HepG2 (cell line): ENCODE results near the gene BMI1. TPM values are rescaled to one million over a fixed set of nuclear protein-coding genes. Genes with fewer than 3 reads are reported as not detected.

Experiments used
- ATAC-seq: fragments of 200-7000 bp; cut with Tn5 transposase; 3 replicates; pipeline ENCODE4 v1.9.1; 2020; ENCODE audit warnings: mild to moderate bottlenecking, moderate library complexity
- BruUV-seq: library from RNA; stranded (reverse); fragments of 400-500 nt; replicated peaks from 2 replicates; lab custom pipeline; 2021; lab: Mats Ljungman, UMichigan
- CTCF ChIA-PET: fragments of 300-600 bp; formaldehyde crosslinking; extraction: SDS; loops from one replicate; lab custom pipeline; 2021; ENCODE audit warnings: low total read pairs, inconsistent platforms, low intra/inter-chr PET ratio; lab: Yijun Ruan, JAX
- POLR2A ChIA-PET: fragments of 350-600 bp; sonication (Branson Sonifier 250); formaldehyde crosslinking; loops from one replicate; lab custom pipeline; 2020; ENCODE audit warnings: antibody characterized with exemption, inconsistent platforms; lab: Yijun Ruan, JAX
- DNase-seq: peaks from one replicate; pipeline ENCODE4 v3.0.0-alpha.2; 2015; ENCODE audit warnings: low spot score
- FAIRE-seq: peaks from 3 replicates; lab custom pipeline; 2011; peaks lifted over from hg19 to GRCh38; lab: Jason Lieb, UNC
- H2AFZ ChIP-seq: one replicate; pipeline ENCODE4 v1.6.1; 2011; ENCODE audit warnings: low read length, inconsistent platforms
- H3K27ac ChIP-seq: fragments of 300-600 bp; 3 replicates; pipeline ENCODE4 v1.8.0; 2011; ENCODE audit warnings: mixed run types, mild to moderate bottlenecking, mixed read lengths, low read length, inconsistent platforms; ENCODE audit not compliant: insufficient read depth; ENCODE audit errors: extremely low read length
- H3K27me3 ChIP-seq, 2 experiments: fragments of 200-600 bp in 1 of 2; 2 replicates in 1 of 2; 3 replicates in 1 of 2; pipeline versions ENCODE4 v1.6.0 to v1.8.0; 2011; ENCODE audit warnings: low read length in 2 of 2, mild to moderate bottlenecking in 2 of 2, moderate library complexity in 2 of 2, inconsistent platforms in 1 of 2; ENCODE audit not compliant: insufficient read depth in 2 of 2, control insufficient read depth in 1 of 2
- H3K36me3 ChIP-seq, 2 experiments: fragments of 200-600 bp in 1 of 2; replicated peaks in 1 of 2; 2 replicates in 1 of 2; 3 replicates in 1 of 2; pipeline versions ENCODE4 v1.5.1 to v1.8.0; 2011; ENCODE audit warnings: low read length in 2 of 2, inconsistent platforms in 1 of 2; ENCODE audit not compliant: insufficient read depth in 2 of 2, control insufficient read depth in 1 of 2
- H3K4me1 ChIP-seq: 2 replicates; pipeline ENCODE4 v1.5.1; 2012; ENCODE audit warnings: low read length, inconsistent platforms; ENCODE audit not compliant: insufficient read depth
- H3K4me2 ChIP-seq: 2 replicates; pipeline ENCODE4 v1.6.0; 2011; ENCODE audit warnings: low read depth, low read length, inconsistent platforms
- H3K4me3 ChIP-seq, 3 experiments: fragments of 200-600 bp in 1 of 3; sonication (generic), shearing (Covaris generic) in 1 of 3; replicated peaks in 1 of 3; 2 replicates each; pipeline ENCODE4 v1.5.1; 2011 to 2016; ENCODE audit warnings: low read length in 3 of 3, inconsistent platforms in 2 of 3, low read depth in 2 of 3, mild to moderate bottlenecking in 2 of 3, control low read depth in 1 of 3, mixed read lengths in 1 of 3; ENCODE audit not compliant: insufficient read depth in 1 of 3
- H3K79me2 ChIP-seq: one replicate; pipeline ENCODE4 v1.6.1; 2011; ENCODE audit warnings: low read length, inconsistent platforms; ENCODE audit not compliant: insufficient read depth
- H3K9ac ChIP-seq: 2 replicates; pipeline ENCODE4 v1.6.0; 2011; ENCODE audit warnings: mild to moderate bottlenecking, low read depth, low read length, inconsistent platforms; ENCODE audit not compliant: insufficient read depth
- H3K9me3 ChIP-seq: 2 replicates; pipeline ENCODE4 v1.5.1; 2012; ENCODE audit warnings: mild to moderate bottlenecking, low read length
- H4K20me1 ChIP-seq: 2 replicates; pipeline ENCODE4 v1.6.0; 2011; ENCODE audit warnings: inconsistent platforms, mild to moderate bottlenecking, low read length, moderate library complexity; ENCODE audit not compliant: insufficient read depth
- ATF4 ChIP-seq, 2 experiments: fragments of 450-650 bp in 1 of 2; sonication (generic) in 1 of 2; formaldehyde crosslinking; IDR thresholded peaks; 2 replicates each; pipeline versions ENCODE4 v1.5.0 to v1.8.0; 2020 to 2022; ENCODE audit warnings: mild to moderate bottlenecking in 1 of 2, missing genetic modification reagents in 1 of 2
- ATF7 ChIP-seq, 2 experiments: fragments of 450-650 bp in 1 of 2; sonication (generic) in 1 of 2; formaldehyde crosslinking in 1 of 2; IDR thresholded peaks; 2 replicates each; pipeline versions ENCODE4 v1.4.0 to v1.6.1; 2016 to 2020; ENCODE audit warnings: antibody characterized with exemption in 1 of 2, mild to moderate bottlenecking in 1 of 2, missing genetic modification reagents in 1 of 2
- CBX2 ChIP-seq, 2 experiments: fragments of 200-600 bp in 1 of 2; sonication (generic); formaldehyde crosslinking in 1 of 2; IDR thresholded peaks; 2 replicates each; pipeline versions ENCODE4 v1.7.0 to v1.8.1; 2018 to 2022; ENCODE audit warnings: low read depth in 2 of 2, low read length in 1 of 2, mild to moderate bottlenecking in 1 of 2, missing genetic modification reagents in 1 of 2
- CCDC6 ChIP-seq: sonication (generic); formaldehyde crosslinking; IDR thresholded peaks from 2 replicates; pipeline ENCODE4 v1.8.1; 2022; ENCODE audit warnings: mild to moderate bottlenecking, missing genetic modification reagents, moderate library complexity
- CEBPB ChIP-seq: IDR thresholded peaks from 2 replicates; pipeline ENCODE4 v1.6.1; 2011; ENCODE audit warnings: low read depth, low read length, improper control_type of control experiment, borderline replicate concordance
- CREB1 ChIP-seq, 2 experiments: fragments of 450-650 bp in 1 of 2; IDR thresholded peaks; 2 replicates each; pipeline ENCODE4 v1.6.1; 2016 to 2017; ENCODE audit warnings: control low read depth in 1 of 2, mild to moderate bottlenecking in 1 of 2, missing compliant biosample characterization in 1 of 2, missing genetic modification characterization in 1 of 2
- HOXD1 ChIP-seq: sonication (generic); formaldehyde crosslinking; IDR thresholded peaks from 2 replicates; pipeline ENCODE4 v1.5.0; 2020; ENCODE audit warnings: missing genetic modification reagents
- JUND ChIP-seq: sonication (generic); formaldehyde crosslinking; IDR thresholded peaks from 2 replicates; pipeline ENCODE4 v1.8.0; 2022; ENCODE audit warnings: mild to moderate bottlenecking, missing genetic modification reagents
- MAFK ChIP-seq, 2 experiments: IDR thresholded peaks in 1 of 2; conservative IDR thresholded peaks in 1 of 2; 2 replicates each; pipeline ENCODE4 v1.6.1; 2011; ENCODE audit warnings: improper control_type of control experiment in 2 of 2, low read length in 2 of 2
- STAT6 ChIP-seq: sonication (generic); formaldehyde crosslinking; IDR thresholded peaks from 2 replicates; pipeline ENCODE4 v1.4.0; 2020; ENCODE audit warnings: missing genetic modification reagents, mild to moderate bottlenecking, borderline replicate concordance
- ZNF235 ChIP-seq: sonication (generic); formaldehyde crosslinking; IDR thresholded peaks from 2 replicates; pipeline ENCODE4 v1.8.1; 2023; ENCODE audit warnings: mild to moderate bottlenecking, missing genetic modification reagents, borderline replicate concordance
- ZNF703 ChIP-seq: sonication (generic); formaldehyde crosslinking; IDR thresholded peaks from 2 replicates; pipeline ENCODE4 v1.5.1; 2020; ENCODE audit warnings: missing genetic modification reagents, mild to moderate bottlenecking, moderate library complexity, borderline replicate concordance
- ZNF878 ChIP-seq: sonication (generic); formaldehyde crosslinking; IDR thresholded peaks from 2 replicates; pipeline ENCODE4 v1.8.1; 2023; ENCODE audit warnings: mild to moderate bottlenecking, missing genetic modification reagents, moderate library complexity
- WGBS: methylation state at CpG from one replicate; pipeline ENCODE4 v1.1.6; 2017; ENCODE audit warnings: low lambda C conversion rate; 5-methylcytosine and 5-hydroxymethylcytosine counted together
- in situ Hi-C: cut with HindIII; loops from 2 replicates; pipeline ENCODE4 v1.10.0; 2017; ENCODE audit warnings: low pct_unique_long_range_greater_than_20kb; ENCODE audit not compliant: extremely low pct_ligation_motif_present
- intact Hi-C: fragments of 100-400 bp; cut with micrococcal nuclease; formaldehyde crosslinking; loops from one replicate; pipeline ENCODE4 v1.10.0; 2022; ENCODE audit not compliant: unreplicated experiment
- polyA plus RNA-seq, 8 experiments: library from polyadenylated mRNA; depleted of rRNA in 3 of 8; stranded (reverse) in 7 of 8; unstranded in 1 of 8; fragments of >200 nt; fragmentation: Illumina TruSeq in 4 of 8; extraction: Trizol in 4 of 8; gene quantifications; 2 replicates each; pipeline versions ENCODE4 v1.2.1 to v1.2.3, GENCODE V29; 2011 to 2016; ENCODE audit warnings: low read depth in 4 of 8, missing spikeins in 1 of 8, mixed read lengths in 1 of 8; ENCODE audit not compliant: insufficient read depth in 1 of 8
- total RNA-seq, 5 experiments: library from RNA; depleted of rRNA; stranded (reverse); fragments of >200 nt; fragmentation: Illumina TruSeq; extraction: Trizol; gene quantifications; 2 replicates each; pipeline ENCODE4 v1.2.3, GENCODE V29; 2016; ENCODE audit warnings: low read depth in 1 of 5

The BMI1 gene
- total and polyA plus RNA-seq, 2 of the 13 experiments (the other 11 are each of a cell fraction or from before 2014, with no cell fraction given): 30.5 to 44.0 TPM

GRCh38 chr10:22369434-22370072 is 48.7 kb downstream of the BMI1 start:
- Histone ChIP-seq H4K20me1 (no peaks in the 10 kb centered on the region), H3K9ac (no peak overlapping the region), H2AFZ (no peak overlapping the region), H3K9me3 (no peaks in the 10 kb centered on the region), H3K4me3 (no peak overlapping the region), H3K4me2 (no peak overlapping the region), H3K27ac (no peak overlapping the region), H3K79me2 (no peaks in the 10 kb centered on the region), H3K27me3 (no peaks in the 10 kb centered on the region), H3K4me1 (no peaks in the 10 kb centered on the region), H3K36me3 (no peaks in the 10 kb centered on the region)
- in situ Hi-C loops (no loop called here), intact Hi-C loops (no loop called here)
- ChIA-PET CTCF (no interaction called here), POLR2A (no interaction called here)
- BruUV-seq: no TSS peak
- DNase-seq: no peak
- no peak for FAIRE-seq
- no peak for ATAC-seq
- 31% methylated on average over 5 of the region's 5 CpGs for WGBS
- TF ChIP-seq ATF7 (IDR thresholded peaks at IDR 0.05): peak; percentile 9; the same call in 1 of the 2 replicates
- no peak for TF ChIP-seq ATF7 (CRISPR knock-in tag; IDR thresholded peaks at IDR 0.05)
- TF ChIP-seq ATF4 (CRISPR knock-in tag; IDR thresholded peaks at IDR 0.05): 0 out of 4 replicates have a peak, but pooled peaks of 1 of the 2 experiments have one; percentile 13
- TF ChIP-seq ZNF703 (CRISPR knock-in tag): no peak
- peak; percentile 61; the same call in 1 of the 2 replicates for TF ChIP-seq CEBPB
- no peak for TF ChIP-seq HOXD1 (CRISPR knock-in tag)
- peak; percentile 37; the same call in 1 of the 2 replicates for TF ChIP-seq CREB1 (IDR thresholded peaks at IDR 0.05)
- TF ChIP-seq CREB1 (CRISPR knock-in tag; IDR thresholded peaks at IDR 0.05): no peak

DNA sequence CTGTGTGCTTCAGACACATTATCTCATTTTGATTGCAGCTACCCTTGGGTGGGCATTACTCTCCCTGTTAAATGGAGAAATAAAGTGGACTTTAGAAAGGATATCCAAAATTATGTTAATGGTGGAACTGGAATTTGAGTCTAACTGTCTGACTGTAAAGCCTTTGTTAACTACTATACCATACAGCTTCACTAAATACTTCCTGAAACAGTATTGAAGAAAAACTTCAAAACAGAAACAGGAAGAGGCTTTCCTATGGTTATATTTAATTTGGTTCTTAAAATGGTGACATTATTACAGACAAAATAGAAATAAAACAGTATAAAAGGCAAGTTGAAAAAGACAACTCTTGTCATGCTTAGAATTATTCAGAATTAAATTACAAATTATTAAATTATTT is 49.4 kb downstream of the BMI1 start:
- no peak for ATAC-seq
- Histone ChIP-seq H3K4me1 (no peaks in the 10 kb centered on the region), H2AFZ (no peak overlapping the region), H3K4me3 (no peak overlapping the region), H3K79me2 (no peaks in the 10 kb centered on the region), H3K27ac (no peak overlapping the region), H3K9ac (no peak overlapping the region), H4K20me1 (no peaks in the 10 kb centered on the region), H3K27me3 (no peaks in the 10 kb centered on the region), H3K36me3 (no peaks in the 10 kb centered on the region), H3K9me3 (no peaks in the 10 kb centered on the region), H3K4me2 (no peak overlapping the region)
- BruUV-seq: no TSS peak
- intact Hi-C loops: no loop called here
- in situ Hi-C loops: no loop called here
- CTCF ChIA-PET: no interaction called here
- no peak for FAIRE-seq
- DNase-seq: no peak
- POLR2A ChIA-PET: no interaction called here
- TF ChIP-seq CBX2 (IDR thresholded peaks at IDR 0.05; ENCODE audit: low read depth, low read length): no peak
- no peak for TF ChIP-seq CBX2 (CRISPR knock-in tag; IDR thresholded peaks at IDR 0.05; ENCODE audit: low read depth)
- no peak for TF ChIP-seq CCDC6 (CRISPR knock-in tag)
- no peak for TF ChIP-seq STAT6
- TF ChIP-seq MAFK (conservative IDR thresholded peaks at IDR 0.05 in 1 of 2, IDR thresholded peaks at IDR 0.05 in 1 of 2; ENCODE audit: low read length in 2 of 2): no peak
- no peak for TF ChIP-seq ZNF878 (CRISPR knock-in tag)
- no peak for TF ChIP-seq ZNF235 (CRISPR knock-in tag)
- TF ChIP-seq JUND (CRISPR knock-in tag): no peak
